Liver (tissue), 9 donors: ENCODE data around the gene RTN4. TPM values are rescaled to one million over a fixed set of nuclear protein-coding genes. Genes with fewer than 3 reads are reported as not detected.

Experiments used
- DNase-seq: peaks from one replicate; pipeline ENCODE4 v3.0.0-alpha.2; 2017; ENCODE audit warnings: low spot score
- H3K27ac ChIP-seq, 2 donors: one replicate each; pipeline ENCODE4 v1.7.0; 2013; ENCODE audit warnings: inconsistent platforms in 2 of 2, low read length in 2 of 2, control low read depth in 1 of 2, low read depth in 1 of 2, mild to moderate bottlenecking in 1 of 2
- H3K27me3 ChIP-seq, 4 donors: one replicate each; pipeline versions ENCODE4 v1.6.1 to v1.7.0; 2013; ENCODE audit warnings: low read length in 3 of 4, inconsistent platforms in 1 of 4, mild to moderate bottlenecking in 1 of 4, moderate library complexity in 1 of 4; ENCODE audit not compliant: control insufficient read depth in 4 of 4, insufficient read depth in 4 of 4
- H3K36me3 ChIP-seq, 4 donors: one replicate each; pipeline versions ENCODE4 v1.6.1 to v1.7.0; 2013; ENCODE audit warnings: low read length in 3 of 4, mild to moderate bottlenecking in 3 of 4, low read depth in 1 of 4, moderate library complexity in 1 of 4; ENCODE audit not compliant: control insufficient read depth in 4 of 4, insufficient read depth in 3 of 4
- H3K4me1 ChIP-seq, 4 donors: one replicate each; pipeline versions ENCODE4 v1.6.1 to v1.7.0; 2013; ENCODE audit warnings: low read length in 3 of 4, mild to moderate bottlenecking in 3 of 4, moderate library complexity in 1 of 4; ENCODE audit not compliant: control insufficient read depth in 4 of 4, insufficient read depth in 4 of 4
- H3K4me3 ChIP-seq, 3 donors: one replicate each; pipeline versions ENCODE4 v1.6.1 to v1.7.0; 2013; ENCODE audit warnings: low read length in 3 of 3, control low read depth in 1 of 3, low read depth in 1 of 3, mild to moderate bottlenecking in 1 of 3
- H3K9ac ChIP-seq, 2 donors: one replicate each; pipeline ENCODE4 v1.7.0; 2013; ENCODE audit warnings: low read length in 2 of 2, mild to moderate bottlenecking in 2 of 2, moderate library complexity in 2 of 2, control low read depth in 1 of 2, low read depth in 1 of 2
- H3K9me3 ChIP-seq, 4 donors: one replicate each; pipeline versions ENCODE4 v1.6.1 to v1.7.0; 2013; ENCODE audit warnings: low read length in 3 of 4; ENCODE audit not compliant: control insufficient read depth in 4 of 4
- EGR1 ChIP-seq, 2 donors: IDR thresholded peaks; 2 replicates each; pipeline ENCODE4 v1.6.1; 2016 to 2018; ENCODE audit warnings: antibody characterized with exemption in 2 of 2, low read depth in 2 of 2
- FOXA1 ChIP-seq: IDR thresholded peaks from 2 replicates; pipeline ENCODE4 v1.6.1; 2016; ENCODE audit warnings: antibody characterized with exemption
- FOXA2 ChIP-seq: IDR thresholded peaks from 2 replicates; pipeline ENCODE4 v1.6.1; 2016; ENCODE audit warnings: antibody characterized with exemption
- GABPA ChIP-seq, 2 donors: IDR thresholded peaks in 1 of 2; conservative IDR thresholded peaks in 1 of 2; 2 replicates each; pipeline ENCODE4 v1.6.1; 2016; ENCODE audit warnings: antibody characterized with exemption in 2 of 2, mild to moderate bottlenecking in 1 of 2, moderate library complexity in 1 of 2
- HNF4A ChIP-seq, 2 donors: conservative IDR thresholded peaks; 2 replicates each; pipeline ENCODE4 v1.6.1; 2016; ENCODE audit warnings: antibody characterized with exemption in 2 of 2, mild to moderate bottlenecking in 2 of 2
- NR2F2 ChIP-seq: IDR thresholded peaks from 2 replicates; pipeline ENCODE4 v1.6.1; 2016; ENCODE audit warnings: antibody characterized with exemption
- RAD21 ChIP-seq, 2 donors: IDR thresholded peaks; 2 replicates each; pipeline ENCODE4 v1.6.1; 2016; ENCODE audit warnings: antibody characterized with exemption in 2 of 2, mild to moderate bottlenecking in 2 of 2
- RXRA ChIP-seq, 2 donors: IDR thresholded peaks; 2 replicates each; pipeline ENCODE4 v1.6.1; 2017 to 2018; ENCODE audit warnings: antibody characterized with exemption in 2 of 2, mild to moderate bottlenecking in 1 of 2
- YY1 ChIP-seq: IDR thresholded peaks from 2 replicates; pipeline ENCODE4 v1.6.1; 2016; ENCODE audit warnings: antibody characterized with exemption, mild to moderate bottlenecking
- WGBS: extraction: QIAGEN DNeasy Blood & Tissue Kit; methylation state at CpG from one replicate; pipeline ENCODE4 v1.1.7; 2013; 5-methylcytosine and 5-hydroxymethylcytosine counted together
- polyA plus RNA-seq, 2 donors: library from polyadenylated mRNA; stranded (reverse) in 1 of 2; unstranded in 1 of 2; fragments of 200-250 nt in 1 of 2; fragments of >200 nt in 1 of 2; fragmentation: Nextera tagmentation in 1 of 2; extraction: Ambion mirVana in 1 of 2; gene quantifications; one replicate each; pipeline versions ENCODE4 v1.2.1 to v1.2.3, GENCODE V29; 2013 to 2015
- total RNA-seq, 2 donors: library from RNA; depleted of rRNA; stranded (reverse); fragments of >200 nt; gene quantifications; one replicate each; pipeline ENCODE4 v1.2.3, GENCODE V29; 2014
- TF ChIP-seq, protein P1 (sequence below): IDR thresholded peaks from 2 replicates; pipeline ENCODE4 v1.6.1; 2016; ENCODE audit warnings: antibody characterized with exemption, mild to moderate bottlenecking
- TF ChIP-seq, protein P2 (sequence below): IDR thresholded peaks from 2 replicates; pipeline ENCODE4 v1.6.1; 2016; ENCODE audit warnings: antibody characterized with exemption
- TF ChIP-seq, protein P3 (sequence below): fragments of 150-350 bp; IDR thresholded peaks from 2 replicates; pipeline ENCODE4 v1.5.1; 2017; ENCODE audit warnings: improper control_type of control experiment, low read depth, low read length; ENCODE audit not compliant: missing input control
- donor health status: healthy.
- donor health status: healthy.
- donor health status: healthy.
- donor health status: healthy.
- donor health status: healthy.

Gene RTN4
- total and polyA plus RNA-seq, 4 donors: 73.5 to 348 (median 151) TPM

DNA sequence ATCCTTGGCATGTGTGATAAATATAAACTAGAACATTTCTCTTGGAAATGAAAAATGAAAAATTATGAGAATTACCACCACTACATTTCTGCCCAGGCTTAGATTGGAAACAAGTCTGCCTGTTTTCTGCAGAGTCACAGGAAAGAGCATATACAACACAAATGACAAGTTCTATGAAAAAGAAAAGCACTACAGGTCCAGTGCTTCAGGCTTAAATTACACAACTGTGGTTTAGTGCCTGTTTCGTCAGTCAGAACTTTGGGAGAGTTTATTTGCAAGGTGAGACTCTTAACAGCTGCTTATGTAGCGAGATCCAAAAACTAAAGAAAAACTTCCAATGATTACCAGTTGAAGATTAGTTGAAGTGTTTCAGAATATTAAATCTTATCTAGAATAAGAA, 68.9 kb downstream of the RTN4 start:
- Histone ChIP-seq H3K27ac (no peak overlapping the region), H3K36me3 (peaks cover 0 to 21% (median 5%) of the 10 kb centered on the region in 4 donors), H3K4me3 (no peak overlapping the region), H3K9me3 (no peaks in the 10 kb centered on the region), H3K9ac (no peak overlapping the region), H3K4me1 (peaks cover 5 to 32% (median 13%) of the 10 kb centered on the region in 4 donors), H3K27me3 (no peaks in the 10 kb centered on the region)
- WGBS: 62% methylated on average over 2 of the region's 2 CpGs
- no peak for TF ChIP-seq FOXA1
- peak in 1 of 2 donors; percentile 16 for TF ChIP-seq RAD21 (IDR thresholded peaks at IDR 0.05)
- TF ChIP-seq GABPA (IDR thresholded peaks at IDR 0.05 in 1 of 2, conservative IDR thresholded peaks at IDR 0.05 in 1 of 2): no peak
- peak in 1 of 2 donors; percentile 6 for TF ChIP-seq RXRA (IDR thresholded peaks at IDR 0.05)
- TF ChIP-seq HNF4A (conservative IDR thresholded peaks at IDR 0.05): peak in 1 of 2 donors; percentile 30
- TF ChIP-seq YY1: no peak
- TF ChIP-seq FOXA2: no peak
- no peak for TF ChIP-seq NR2F2
- DNase-seq: no peak

DNA sequence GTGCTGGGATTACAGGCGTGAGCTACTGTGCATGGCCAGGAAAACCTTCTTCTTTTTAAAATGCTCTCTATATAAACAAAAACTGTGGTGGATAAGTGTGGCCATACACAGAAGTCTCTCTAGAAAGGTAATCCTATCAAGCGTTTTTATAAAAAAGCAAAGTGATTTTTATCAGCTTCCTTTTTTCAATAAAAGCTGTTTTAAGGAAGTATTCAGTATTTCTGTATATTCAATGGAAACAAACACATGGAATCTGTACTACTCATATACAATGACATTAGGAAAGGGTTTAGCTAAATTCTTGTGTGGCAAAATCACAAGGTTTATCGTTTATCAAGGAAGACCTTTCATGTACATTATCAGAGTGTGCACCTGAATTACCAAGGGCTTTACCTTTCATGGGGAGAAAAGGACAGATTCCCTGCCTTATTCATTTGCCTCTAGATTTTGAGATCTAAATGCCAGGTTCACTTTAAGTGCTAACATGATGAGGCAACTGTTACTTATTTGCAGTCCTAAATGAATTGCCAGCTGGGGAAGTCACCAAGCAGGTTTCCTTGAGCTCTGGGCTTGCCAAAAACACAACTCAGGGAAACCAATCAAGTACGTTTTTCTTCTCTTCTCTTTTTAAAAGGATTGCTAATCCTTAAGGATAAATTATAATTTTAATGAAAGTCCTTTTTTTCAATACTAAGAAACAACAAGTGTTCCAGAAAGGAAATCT, 70.8 kb downstream of the RTN4 start:
- H3K27ac ChIP-seq: no peak overlapping the region
- no peak overlapping the region for H3K4me3 ChIP-seq
- no peak for TF ChIP-seq YY1
- TF ChIP-seq HNF4A (conservative IDR thresholded peaks at IDR 0.05): no peak
- TF ChIP-seq, protein P1, sequence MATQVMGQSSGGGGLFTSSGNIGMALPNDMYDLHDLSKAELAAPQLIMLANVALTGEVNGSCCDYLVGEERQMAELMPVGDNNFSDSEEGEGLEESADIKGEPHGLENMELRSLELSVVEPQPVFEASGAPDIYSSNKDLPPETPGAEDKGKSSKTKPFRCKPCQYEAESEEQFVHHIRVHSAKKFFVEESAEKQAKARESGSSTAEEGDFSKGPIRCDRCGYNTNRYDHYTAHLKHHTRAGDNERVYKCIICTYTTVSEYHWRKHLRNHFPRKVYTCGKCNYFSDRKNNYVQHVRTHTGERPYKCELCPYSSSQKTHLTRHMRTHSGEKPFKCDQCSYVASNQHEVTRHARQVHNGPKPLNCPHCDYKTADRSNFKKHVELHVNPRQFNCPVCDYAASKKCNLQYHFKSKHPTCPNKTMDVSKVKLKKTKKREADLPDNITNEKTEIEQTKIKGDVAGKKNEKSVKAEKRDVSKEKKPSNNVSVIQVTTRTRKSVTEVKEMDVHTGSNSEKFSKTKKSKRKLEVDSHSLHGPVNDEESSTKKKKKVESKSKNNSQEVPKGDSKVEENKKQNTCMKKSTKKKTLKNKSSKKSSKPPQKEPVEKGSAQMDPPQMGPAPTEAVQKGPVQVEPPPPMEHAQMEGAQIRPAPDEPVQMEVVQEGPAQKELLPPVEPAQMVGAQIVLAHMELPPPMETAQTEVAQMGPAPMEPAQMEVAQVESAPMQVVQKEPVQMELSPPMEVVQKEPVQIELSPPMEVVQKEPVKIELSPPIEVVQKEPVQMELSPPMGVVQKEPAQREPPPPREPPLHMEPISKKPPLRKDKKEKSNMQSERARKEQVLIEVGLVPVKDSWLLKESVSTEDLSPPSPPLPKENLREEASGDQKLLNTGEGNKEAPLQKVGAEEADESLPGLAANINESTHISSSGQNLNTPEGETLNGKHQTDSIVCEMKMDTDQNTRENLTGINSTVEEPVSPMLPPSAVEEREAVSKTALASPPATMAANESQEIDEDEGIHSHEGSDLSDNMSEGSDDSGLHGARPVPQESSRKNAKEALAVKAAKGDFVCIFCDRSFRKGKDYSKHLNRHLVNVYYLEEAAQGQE: no peak
- no peak for TF ChIP-seq NR2F2
- TF ChIP-seq FOXA1: no peak
- TF ChIP-seq, protein P2, sequence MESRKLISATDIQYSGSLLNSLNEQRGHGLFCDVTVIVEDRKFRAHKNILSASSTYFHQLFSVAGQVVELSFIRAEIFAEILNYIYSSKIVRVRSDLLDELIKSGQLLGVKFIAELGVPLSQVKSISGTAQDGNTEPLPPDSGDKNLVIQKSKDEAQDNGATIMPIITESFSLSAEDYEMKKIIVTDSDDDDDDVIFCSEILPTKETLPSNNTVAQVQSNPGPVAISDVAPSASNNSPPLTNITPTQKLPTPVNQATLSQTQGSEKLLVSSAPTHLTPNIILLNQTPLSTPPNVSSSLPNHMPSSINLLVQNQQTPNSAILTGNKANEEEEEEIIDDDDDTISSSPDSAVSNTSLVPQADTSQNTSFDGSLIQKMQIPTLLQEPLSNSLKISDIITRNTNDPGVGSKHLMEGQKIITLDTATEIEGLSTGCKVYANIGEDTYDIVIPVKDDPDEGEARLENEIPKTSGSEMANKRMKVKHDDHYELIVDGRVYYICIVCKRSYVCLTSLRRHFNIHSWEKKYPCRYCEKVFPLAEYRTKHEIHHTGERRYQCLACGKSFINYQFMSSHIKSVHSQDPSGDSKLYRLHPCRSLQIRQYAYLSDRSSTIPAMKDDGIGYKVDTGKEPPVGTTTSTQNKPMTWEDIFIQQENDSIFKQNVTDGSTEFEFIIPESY: no peak
- no peak for TF ChIP-seq FOXA2
- TF ChIP-seq, protein P3, sequence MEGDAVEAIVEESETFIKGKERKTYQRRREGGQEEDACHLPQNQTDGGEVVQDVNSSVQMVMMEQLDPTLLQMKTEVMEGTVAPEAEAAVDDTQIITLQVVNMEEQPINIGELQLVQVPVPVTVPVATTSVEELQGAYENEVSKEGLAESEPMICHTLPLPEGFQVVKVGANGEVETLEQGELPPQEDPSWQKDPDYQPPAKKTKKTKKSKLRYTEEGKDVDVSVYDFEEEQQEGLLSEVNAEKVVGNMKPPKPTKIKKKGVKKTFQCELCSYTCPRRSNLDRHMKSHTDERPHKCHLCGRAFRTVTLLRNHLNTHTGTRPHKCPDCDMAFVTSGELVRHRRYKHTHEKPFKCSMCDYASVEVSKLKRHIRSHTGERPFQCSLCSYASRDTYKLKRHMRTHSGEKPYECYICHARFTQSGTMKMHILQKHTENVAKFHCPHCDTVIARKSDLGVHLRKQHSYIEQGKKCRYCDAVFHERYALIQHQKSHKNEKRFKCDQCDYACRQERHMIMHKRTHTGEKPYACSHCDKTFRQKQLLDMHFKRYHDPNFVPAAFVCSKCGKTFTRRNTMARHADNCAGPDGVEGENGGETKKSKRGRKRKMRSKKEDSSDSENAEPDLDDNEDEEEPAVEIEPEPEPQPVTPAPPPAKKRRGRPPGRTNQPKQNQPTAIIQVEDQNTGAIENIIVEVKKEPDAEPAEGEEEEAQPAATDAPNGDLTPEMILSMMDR: no peak
- TF ChIP-seq RAD21 (IDR thresholded peaks at IDR 0.05): no peak
- no peak for TF ChIP-seq EGR1 (IDR thresholded peaks at IDR 0.05; ENCODE audit: low read depth in 2 of 2)
- no peak for TF ChIP-seq RXRA (IDR thresholded peaks at IDR 0.05)
- no peak overlapping the region for H3K9ac ChIP-seq
- H3K27me3 ChIP-seq: no peaks in the 10 kb centered on the region
- peaks cover 5 to 37% (median 14%) of the 10 kb centered on the region in 4 donors for H3K4me1 ChIP-seq
- DNase-seq: no peak
- H3K36me3 ChIP-seq: peaks cover 0 to 17% (median 3%) of the 10 kb centered on the region in 4 donors
- WGBS: 66% methylated on average over 4 of the region's 4 CpGs
- H3K9me3 ChIP-seq: no peaks in the 10 kb centered on the region
